GM21423 (cell line): ENCODE results near the gene CDHR4.
"Not testable (repeated sequence)": the region's sequence is repeated elsewhere in the genome, so short reads cannot be mapped to it uniquely, and the experiment has no call there.

Experiments used
- ATAC-seq: cut with Tn5 transposase; IDR thresholded peaks from one replicate; pipeline ENCODE4 v1.9.1; 2021; ENCODE audit warnings: mild to moderate bottlenecking, moderate library complexity; ENCODE audit not compliant: unreplicated experiment

CDHR4 gene, protein sequence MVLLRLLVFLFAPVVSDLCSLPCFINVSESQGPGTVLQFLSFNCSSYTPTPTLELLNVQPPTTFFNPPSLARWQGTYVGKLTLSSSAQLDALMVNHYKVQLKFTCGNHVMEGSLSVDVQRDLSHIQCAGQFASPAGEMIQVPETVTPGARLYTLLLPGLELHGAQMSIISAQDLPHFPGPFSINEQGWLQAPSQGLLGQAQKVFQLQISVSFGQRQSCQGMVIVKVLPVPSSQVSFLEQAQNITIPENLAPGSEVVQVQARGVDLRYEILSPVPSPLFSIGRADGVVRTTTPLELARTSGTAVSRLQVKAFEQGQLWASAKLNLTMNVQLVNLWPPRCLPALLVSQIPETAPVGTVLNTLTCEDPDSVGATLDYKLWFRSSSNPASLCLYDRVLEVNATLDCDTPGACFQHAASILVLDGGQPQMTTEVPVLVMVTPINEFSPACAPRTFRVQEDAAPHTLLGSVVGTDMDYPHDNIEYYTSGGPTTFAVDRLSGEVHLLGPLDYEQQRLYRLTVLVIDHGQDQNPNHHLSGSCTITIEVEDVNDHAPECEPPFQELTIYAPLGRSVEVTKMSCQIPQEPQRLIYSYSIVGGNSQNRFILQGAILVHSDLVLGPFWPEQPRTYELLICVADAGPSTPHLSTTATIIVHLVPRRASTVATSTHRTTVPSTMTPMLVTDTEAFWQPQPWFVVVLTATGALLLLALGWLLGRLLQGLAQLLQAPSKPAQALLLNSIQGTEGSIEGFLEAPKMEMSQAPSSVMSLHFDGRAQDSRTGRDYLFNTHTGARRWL

GRCh38 chr3:49799761-49800160 lies at the start of gene CDHR4:
CDHR4 (minus strand) TSS chr3:49799873; CDS start chr3:49799812, 61 bp downstream.
- ATAC-seq, result no peak

DNA sequence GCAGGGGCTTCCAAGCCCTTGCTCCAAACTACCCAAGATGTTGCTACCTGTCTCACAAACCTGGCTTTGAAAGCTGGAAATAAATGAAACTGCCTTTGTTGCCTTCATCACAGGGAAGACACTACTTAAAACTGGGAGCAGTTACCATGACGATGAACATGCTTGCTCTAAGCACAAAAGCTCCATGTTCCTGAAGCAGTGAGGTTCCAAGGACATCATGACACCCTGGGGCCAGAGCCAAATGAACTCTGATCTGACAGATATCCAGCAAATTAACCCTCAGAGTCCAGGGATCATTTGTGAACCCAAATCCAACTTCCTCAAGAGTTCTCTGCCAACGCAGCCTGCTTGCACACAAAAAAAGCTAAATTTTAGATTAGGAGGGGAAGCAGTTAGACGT lies 46.0 kb upstream of the CDHR4 start:
- ATAC-seq, result no peak

DNA sequence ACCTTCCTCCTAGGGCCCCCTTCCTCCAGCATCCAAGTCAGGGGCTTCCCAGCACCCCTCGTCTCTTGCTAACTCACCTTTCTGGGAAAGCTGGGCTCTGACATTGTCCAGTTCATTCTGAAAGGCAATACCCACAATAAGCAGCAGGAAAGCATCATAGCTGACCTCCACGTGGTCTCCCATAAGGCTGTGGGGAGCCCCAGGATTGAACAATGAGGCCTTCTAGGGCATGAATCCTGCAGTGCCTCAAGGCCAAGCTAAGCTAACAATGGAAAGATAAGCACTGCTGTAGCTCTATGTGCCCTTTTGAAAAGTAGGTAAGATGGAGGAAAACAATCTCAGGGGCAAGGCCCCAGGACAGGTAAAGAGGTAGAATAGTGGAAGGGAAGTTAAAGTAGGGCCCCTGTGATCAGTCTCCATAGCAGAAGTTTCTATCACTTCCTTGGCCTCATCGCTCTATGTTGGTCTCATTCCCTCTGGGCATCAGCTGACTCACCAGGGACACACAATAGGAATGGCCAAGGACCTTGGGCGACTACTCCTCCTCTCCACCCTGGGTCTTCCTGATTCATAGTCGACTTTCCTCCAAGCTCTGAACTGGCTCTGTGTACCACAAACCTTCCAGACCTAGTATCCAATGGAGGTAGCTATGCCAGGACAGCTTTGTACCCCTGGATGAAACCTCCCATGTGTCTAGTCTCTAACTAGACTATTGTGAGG lies 45.0 kb upstream of the CDHR4 start:
- no peak for ATAC-seq

DNA sequence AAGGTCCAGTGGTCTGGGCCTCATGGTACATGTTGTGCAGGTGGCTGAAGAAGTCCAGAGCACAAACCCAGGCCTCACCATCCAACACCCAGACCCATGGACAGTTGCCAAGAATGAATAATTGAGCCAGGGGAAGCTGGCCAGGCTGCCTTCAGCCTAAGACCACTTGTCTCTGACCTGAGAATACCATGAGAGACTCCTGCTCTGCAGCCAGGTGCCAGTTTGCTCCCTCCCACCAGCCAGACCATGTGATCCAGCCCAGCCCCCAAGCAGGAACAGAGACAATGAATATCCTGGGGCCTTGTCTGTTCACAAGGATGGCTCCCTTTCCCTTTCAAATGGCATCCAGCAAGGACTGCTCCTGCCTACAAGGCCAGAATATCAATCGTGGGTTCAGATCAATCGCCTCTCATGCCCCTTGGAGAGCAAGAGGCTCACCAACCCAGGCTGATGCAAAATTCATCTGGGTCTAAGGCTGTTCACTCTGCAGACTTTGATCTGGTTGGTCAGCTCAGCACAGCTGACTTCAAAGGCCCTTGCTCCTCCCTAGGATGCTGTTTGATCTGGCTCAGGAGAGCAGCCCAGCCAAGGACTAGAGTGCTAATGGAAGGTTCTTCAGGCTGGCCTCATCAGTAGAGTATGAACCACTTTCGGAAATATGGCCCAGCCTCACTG lies 43.3 kb upstream of the CDHR4 start:
- ATAC-seq, result no peak

- no peak for ATAC-seq
These were observed 42.1 kb upstream of the CDHR4 start for GRCh38 chr3:49841806-49842205.

- no peak for ATAC-seq
These were observed 41.5 kb upstream of the CDHR4 start for GRCh38 chr3:49841126-49841696.

DNA sequence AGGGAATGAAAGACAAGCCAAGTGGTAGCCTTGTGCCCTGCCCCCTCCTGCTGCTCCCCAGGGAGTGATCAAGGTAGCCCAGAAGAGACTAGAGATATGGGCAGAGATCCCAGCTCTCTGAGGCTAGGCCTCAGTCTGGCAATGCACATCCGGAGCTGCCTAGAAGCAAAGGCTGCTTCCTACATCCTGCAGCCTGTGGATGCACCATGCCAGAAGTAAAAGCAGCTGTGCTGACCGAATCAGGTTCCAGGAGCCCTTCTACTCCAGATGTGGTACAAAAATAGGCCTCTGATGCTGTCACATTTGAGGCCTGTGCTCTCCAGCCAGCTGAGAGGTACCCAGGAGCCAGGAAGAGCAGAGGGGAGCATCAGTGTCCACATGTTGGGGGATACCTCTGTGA lies 40.7 kb upstream of the CDHR4 start:
- ATAC-seq, result no peak

DNA sequence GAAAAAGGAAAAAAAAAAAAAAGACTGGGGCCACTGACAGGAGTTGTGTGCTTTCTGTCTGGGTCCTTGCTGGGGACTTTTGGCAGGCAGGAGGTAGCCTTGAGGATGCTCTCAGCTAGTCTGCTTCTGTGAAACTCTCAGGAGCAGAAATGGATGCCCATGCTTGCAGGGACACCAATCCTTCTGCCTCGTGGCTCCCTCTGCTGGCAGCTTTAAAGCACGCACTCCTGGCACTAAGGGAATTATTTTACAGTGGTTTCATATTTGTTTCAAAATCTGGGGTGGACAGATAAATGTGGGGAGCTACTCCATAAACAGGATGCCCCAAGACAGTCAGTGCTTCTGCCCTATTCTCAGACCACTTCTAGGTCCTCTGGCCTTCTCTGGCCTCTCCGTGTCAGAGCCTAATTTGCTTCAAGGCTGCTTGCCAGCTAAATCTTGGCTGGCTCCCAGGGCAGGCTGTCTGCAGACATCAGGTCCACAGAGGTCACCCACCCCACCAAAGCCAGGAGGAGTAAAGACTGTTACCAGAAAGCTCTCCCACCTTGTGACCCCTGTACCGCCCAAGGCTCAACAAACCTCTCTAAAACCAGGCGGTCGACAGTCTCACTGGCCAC lies 39.6 kb upstream of the CDHR4 start:
- ATAC-seq, result no peak

DNA sequence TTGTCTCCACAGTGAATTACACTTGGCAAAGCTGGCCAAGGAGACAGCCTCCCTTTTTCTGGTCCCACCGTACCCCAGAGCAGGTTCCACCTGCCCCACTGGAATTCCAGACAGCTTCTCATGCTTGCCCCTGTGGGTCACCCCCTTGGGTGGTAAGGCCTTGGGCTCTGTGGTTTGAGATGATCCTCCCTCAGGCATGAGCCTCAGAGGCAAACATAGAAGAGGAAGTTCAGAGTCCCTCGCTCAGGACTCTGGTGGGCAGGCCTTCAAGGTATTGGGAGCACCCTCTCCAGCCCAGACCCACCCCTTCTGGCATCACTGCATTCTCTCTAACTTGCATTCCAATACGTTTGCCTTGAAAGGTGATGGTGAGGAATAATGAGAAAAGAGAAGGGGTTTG lies 31.7 kb upstream of the CDHR4 start:
- ATAC-seq, result no peak

- no peak for ATAC-seq
These were observed 26.3 kb upstream of the CDHR4 start for GRCh38 chr3:49826016-49826415.

GRCh38 chr3:49823131-49823530 lies 23.5 kb upstream of the CDHR4 start:
- ATAC-seq, result not testable (repeated sequence)

DNA sequence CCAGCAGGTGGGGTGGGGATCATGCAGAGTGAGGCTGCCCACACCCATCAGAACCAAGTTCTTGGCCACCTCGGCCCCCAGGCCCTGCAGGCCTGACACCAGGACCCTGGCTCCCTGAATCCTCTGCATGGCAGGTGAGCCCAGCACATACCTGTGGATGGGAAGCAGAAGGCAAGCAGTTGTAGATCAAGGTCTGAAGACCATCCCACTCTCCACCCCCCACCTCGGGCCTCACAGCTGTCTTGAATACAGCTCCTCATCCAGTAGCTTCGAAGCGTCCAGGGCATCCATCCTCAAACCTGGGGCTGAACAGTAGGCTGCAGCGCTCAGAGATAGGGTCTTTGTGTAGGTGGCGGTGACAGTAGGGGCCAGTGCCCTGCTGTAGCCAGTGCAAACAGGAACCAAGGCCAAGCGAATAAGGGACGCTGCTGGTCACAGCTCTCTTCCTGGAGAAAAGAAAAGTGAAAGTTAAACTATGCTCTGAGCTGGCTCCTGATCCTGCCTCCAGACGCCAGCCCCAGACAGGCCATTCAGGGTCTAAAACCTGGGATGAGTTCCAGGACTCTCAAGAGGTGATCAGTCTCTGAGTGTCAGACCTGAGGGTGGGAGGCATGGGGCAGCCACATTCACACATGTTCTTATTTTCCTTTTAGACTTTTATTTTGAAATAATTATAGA lies 14.0 kb upstream of the CDHR4 start, which contains the start of gene UBA7:
TSS of gene UBA7 (minus strand) at position 457 of the 678 bp plus-strand sequence. CDS start at position 291, 166 bp downstream.
- peak; percentile 87 for ATAC-seq

DNA sequence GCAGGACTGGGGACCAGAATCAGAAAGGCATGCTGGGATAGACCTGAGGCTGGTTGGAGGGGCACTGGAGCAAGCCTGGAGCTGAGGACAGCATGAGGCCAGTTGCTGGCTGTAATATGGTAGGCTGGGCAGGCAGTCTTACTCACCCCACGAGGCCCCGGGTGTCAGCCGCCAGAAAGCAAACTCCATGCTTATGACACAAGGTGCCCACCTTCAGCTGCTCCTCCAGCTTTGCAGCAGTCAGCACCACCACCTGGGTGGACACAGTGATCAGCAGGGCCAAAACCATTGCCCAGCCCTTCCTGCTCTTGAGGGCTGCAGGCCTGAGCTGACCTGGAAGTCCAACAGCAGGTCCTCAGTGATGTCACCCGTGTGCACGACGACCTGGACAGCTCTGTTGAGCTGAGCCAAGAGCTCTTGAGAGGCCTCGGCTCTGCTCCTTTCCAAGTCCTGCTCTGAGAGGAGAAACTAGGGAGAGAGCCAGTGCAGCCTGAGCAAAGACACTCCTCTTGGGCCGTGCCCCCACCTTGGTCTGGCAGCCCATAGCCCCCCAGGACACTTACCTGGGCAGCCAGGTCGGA lies 13.3 kb upstream of the CDHR4 start:
- no peak for ATAC-seq

- ATAC-seq, result no peak
These were observed 7.9 kb upstream of the CDHR4 start for GRCh38 chr3:49807431-49808114.

GRCh38 chr3:49806850-49807249 lies 7.2 kb upstream of the CDHR4 start:
- ATAC-seq, result no peak

DNA sequence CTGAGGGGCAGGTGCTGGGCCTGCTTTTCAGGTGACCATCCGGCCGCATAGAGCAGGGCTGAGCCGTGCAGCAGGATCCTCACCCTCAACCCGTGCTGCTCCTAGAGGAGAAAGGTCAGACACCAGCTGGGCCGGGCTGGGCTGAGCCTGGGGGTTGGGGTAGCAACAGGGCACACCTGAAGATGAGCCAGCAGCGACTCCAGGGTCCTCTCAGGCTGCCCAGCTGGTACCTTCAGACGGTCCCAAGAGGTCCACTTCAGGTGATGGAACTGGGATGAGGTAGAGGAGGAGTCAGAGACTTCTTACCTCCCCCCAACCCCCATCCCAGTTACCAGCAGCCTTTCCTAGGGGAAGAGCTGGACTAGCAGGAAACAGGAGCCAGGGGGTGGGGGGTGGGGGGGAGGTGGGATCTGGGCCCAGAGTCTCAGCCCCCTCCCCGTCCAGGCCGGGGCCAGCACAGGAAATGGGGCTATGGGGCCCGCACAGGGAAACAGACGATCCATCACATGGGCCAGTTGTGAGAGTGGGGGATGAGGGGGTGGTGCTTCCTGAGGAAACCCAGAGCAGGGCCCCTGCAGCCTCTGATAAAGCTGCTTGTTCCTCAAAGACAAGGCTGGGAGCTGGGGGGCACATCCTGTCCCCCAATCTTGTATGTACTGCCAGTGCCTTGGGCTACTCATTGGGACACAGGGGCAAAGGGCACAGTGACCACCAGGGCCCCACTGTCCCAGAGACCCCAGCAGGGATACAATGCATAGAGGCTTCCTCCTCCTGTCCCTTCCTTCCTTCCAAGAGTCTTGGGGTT lies 6.4 kb upstream of the CDHR4 start:
- no peak for ATAC-seq

DNA sequence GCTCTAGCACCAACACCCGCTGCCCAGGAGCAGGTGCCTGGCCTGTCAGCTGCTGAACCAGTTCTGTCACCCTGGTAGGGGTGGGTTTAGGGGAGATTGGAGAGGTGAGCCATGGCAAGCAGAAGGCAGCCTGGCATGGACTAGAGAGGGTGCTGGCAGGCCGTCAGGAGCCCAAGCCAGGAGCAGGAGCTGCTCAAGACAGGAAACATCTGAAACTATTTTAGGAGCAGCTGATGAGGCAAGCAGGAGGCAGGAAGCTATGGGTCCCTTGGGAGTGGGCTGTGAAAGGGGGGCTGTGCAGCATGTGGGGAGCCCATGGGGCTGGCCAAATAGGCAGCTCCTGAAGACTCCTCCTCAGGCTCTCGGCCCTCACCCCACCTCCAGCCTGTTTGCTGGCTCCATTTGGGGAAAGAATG lies 5.7 kb upstream of the CDHR4 start:
- no peak for ATAC-seq
